HepG2 (cell line): ENCODE results near the gene CDCA4.

Source experiments
- ADNP ChIP-seq: sonication (generic); formaldehyde crosslinking; IDR thresholded peaks from 2 replicates; pipeline ENCODE4 v1.4.0; 2020; ENCODE audit warnings: missing genetic modification reagents
- AGO2 ChIP-seq: fragments of 200-400 bp; formaldehyde crosslinking; optimal IDR thresholded peaks from 2 replicates; pipeline ENCODE3; 2017; ENCODE audit warnings: mild to moderate bottlenecking, low read depth, low read length, moderate library complexity
- BHLHE40 ChIP-seq: IDR thresholded peaks from 2 replicates; pipeline ENCODE4 v1.6.1; 2011; ENCODE audit warnings: low read length, improper control_type of control experiment
- CBFB ChIP-seq: sonication (generic); formaldehyde crosslinking; IDR thresholded peaks from 2 replicates; pipeline ENCODE4 v1.4.0; 2020; ENCODE audit warnings: missing genetic modification reagents
- ESRRA ChIP-seq: sonication (generic); formaldehyde crosslinking; IDR thresholded peaks from 2 replicates; pipeline ENCODE4 v1.5.1; 2020; ENCODE audit warnings: mild to moderate bottlenecking, low read depth, missing genetic modification reagents
- HDAC2 ChIP-seq: sonication (generic); formaldehyde crosslinking; IDR thresholded peaks from 2 replicates; pipeline ENCODE4 v1.4.0; 2020; ENCODE audit warnings: missing genetic modification reagents
- POLR2AphosphoS5 ChIP-seq: IDR thresholded peaks from 2 replicates; pipeline ENCODE4 v1.6.1; 2012; ENCODE audit warnings: low read depth, low read length
- SRF ChIP-seq: IDR thresholded peaks from 2 replicates; pipeline ENCODE4 v1.6.1; 2011; ENCODE audit warnings: mild to moderate bottlenecking, low read depth, low read length, moderate library complexity
- ZNF24 ChIP-seq: fragments of 450-650 bp; IDR thresholded peaks from 2 replicates; pipeline ENCODE4 v1.6.1; 2017; ENCODE audit warnings: antibody characterized with exemption, mild to moderate bottlenecking
- ZNF670 ChIP-seq: sonication (generic); formaldehyde crosslinking; IDR thresholded peaks from 2 replicates; pipeline ENCODE4 v1.8.0; 2022; ENCODE audit warnings: mild to moderate bottlenecking, missing genetic modification reagents, borderline replicate concordance
- TF ChIP-seq, protein P1 (sequence below): sonication (generic); formaldehyde crosslinking; IDR thresholded peaks from 2 replicates; pipeline ENCODE4 v1.5.0; 2020; ENCODE audit warnings: mild to moderate bottlenecking, missing genetic modification reagents, moderate library complexity
- TF ChIP-seq, protein P2 (sequence below): IDR thresholded peaks from 2 replicates; pipeline ENCODE4 v1.6.1; 2012; ENCODE audit warnings: low read length, improper control_type of control experiment
- TF ChIP-seq, protein P3 (sequence below): sonication (generic); formaldehyde crosslinking; IDR thresholded peaks from 2 replicates; pipeline ENCODE4 v1.9.0; 2021; ENCODE audit warnings: missing genetic modification reagents, borderline replicate concordance
- TF ChIP-seq, protein P4 (sequence below): conservative IDR thresholded peaks from 2 replicates; pipeline ENCODE4 v1.6.1; 2018; ENCODE audit warnings: missing genetic modification reagents

DNA sequence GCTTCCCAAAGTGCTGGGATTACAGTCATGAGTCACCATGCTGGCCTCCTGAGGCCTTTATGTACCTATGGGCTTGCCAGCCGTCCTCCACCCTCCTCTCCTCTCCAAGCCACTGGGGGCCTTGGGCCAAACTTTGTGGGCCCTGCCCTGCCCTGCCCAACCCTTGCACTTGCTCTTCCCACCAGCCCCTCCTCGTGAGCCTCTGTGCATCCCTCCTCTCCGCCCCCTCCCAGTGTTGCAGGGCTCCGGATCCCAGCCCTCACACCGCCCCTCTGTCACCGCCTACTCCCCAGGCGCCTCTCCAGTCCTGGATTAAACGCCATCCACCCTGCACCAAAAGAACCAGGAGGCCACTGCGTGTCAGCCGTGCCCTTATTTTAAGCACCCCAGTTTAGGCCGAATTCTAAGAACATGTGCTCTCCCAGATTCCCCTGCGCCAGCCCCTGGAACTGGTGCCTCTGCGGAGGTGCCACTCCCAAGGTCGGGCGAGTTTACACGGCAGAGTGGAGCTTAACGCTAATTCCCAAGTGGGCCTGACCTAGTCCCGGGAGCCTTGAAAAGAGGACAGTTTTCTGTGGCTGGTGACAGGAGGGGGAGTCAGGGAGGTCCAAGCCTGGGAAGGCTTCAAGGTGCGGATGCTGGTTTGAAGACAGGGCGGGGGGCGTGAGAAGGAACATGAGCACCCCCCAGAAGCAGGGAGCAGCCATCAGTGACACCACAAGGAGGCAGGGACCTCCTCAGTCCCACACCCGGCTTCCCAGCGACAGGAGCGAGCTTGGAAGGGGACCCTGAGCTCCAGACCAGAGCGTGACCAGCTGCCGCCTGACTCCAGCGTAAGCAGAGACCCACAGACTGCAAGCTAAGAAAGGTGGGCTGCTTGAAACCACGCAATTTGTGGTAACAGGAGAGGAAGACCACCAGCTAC is 21.2 kb upstream of the CDCA4 start:
- TF ChIP-seq SRF: no peak
- TF ChIP-seq, protein P1, sequence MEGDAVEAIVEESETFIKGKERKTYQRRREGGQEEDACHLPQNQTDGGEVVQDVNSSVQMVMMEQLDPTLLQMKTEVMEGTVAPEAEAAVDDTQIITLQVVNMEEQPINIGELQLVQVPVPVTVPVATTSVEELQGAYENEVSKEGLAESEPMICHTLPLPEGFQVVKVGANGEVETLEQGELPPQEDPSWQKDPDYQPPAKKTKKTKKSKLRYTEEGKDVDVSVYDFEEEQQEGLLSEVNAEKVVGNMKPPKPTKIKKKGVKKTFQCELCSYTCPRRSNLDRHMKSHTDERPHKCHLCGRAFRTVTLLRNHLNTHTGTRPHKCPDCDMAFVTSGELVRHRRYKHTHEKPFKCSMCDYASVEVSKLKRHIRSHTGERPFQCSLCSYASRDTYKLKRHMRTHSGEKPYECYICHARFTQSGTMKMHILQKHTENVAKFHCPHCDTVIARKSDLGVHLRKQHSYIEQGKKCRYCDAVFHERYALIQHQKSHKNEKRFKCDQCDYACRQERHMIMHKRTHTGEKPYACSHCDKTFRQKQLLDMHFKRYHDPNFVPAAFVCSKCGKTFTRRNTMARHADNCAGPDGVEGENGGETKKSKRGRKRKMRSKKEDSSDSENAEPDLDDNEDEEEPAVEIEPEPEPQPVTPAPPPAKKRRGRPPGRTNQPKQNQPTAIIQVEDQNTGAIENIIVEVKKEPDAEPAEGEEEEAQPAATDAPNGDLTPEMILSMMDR (CRISPR knock-in tag): no peak
- TF ChIP-seq, protein P2, sequence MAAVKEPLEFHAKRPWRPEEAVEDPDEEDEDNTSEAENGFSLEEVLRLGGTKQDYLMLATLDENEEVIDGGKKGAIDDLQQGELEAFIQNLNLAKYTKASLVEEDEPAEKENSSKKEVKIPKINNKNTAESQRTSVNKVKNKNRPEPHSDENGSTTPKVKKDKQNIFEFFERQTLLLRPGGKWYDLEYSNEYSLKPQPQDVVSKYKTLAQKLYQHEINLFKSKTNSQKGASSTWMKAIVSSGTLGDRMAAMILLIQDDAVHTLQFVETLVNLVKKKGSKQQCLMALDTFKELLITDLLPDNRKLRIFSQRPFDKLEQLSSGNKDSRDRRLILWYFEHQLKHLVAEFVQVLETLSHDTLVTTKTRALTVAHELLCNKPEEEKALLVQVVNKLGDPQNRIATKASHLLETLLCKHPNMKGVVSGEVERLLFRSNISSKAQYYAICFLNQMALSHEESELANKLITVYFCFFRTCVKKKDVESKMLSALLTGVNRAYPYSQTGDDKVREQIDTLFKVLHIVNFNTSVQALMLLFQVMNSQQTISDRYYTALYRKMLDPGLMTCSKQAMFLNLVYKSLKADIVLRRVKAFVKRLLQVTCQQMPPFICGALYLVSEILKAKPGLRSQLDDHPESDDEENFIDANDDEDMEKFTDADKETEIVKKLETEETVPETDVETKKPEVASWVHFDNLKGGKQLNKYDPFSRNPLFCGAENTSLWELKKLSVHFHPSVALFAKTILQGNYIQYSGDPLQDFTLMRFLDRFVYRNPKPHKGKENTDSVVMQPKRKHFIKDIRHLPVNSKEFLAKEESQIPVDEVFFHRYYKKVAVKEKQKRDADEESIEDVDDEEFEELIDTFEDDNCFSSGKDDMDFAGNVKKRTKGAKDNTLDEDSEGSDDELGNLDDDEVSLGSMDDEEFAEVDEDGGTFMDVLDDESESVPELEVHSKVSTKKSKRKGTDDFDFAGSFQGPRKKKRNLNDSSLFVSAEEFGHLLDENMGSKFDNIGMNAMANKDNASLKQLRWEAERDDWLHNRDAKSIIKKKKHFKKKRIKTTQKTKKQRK: no peak
- TF ChIP-seq POLR2AphosphoS5: no peak
- no peak for TF ChIP-seq ADNP (CRISPR knock-in tag)
- TF ChIP-seq ZNF24: no peak
- TF ChIP-seq HDAC2 (CRISPR knock-in tag): no peak
- no peak for TF ChIP-seq ZNF670 (CRISPR knock-in tag)
- TF ChIP-seq, protein P3, sequence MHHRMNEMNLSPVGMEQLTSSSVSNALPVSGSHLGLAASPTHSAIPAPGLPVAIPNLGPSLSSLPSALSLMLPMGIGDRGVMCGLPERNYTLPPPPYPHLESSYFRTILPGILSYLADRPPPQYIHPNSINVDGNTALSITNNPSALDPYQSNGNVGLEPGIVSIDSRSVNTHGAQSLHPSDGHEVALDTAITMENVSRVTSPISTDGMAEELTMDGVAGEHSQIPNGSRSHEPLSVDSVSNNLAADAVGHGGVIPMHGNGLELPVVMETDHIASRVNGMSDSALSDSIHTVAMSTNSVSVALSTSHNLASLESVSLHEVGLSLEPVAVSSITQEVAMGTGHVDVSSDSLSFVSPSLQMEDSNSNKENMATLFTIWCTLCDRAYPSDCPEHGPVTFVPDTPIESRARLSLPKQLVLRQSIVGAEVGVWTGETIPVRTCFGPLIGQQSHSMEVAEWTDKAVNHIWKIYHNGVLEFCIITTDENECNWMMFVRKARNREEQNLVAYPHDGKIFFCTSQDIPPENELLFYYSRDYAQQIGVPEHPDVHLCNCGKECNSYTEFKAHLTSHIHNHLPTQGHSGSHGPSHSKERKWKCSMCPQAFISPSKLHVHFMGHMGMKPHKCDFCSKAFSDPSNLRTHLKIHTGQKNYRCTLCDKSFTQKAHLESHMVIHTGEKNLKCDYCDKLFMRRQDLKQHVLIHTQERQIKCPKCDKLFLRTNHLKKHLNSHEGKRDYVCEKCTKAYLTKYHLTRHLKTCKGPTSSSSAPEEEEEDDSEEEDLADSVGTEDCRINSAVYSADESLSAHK (CRISPR knock-in tag): no peak
- no peak for TF ChIP-seq ESRRA (CRISPR knock-in tag)
- TF ChIP-seq, protein P4, sequence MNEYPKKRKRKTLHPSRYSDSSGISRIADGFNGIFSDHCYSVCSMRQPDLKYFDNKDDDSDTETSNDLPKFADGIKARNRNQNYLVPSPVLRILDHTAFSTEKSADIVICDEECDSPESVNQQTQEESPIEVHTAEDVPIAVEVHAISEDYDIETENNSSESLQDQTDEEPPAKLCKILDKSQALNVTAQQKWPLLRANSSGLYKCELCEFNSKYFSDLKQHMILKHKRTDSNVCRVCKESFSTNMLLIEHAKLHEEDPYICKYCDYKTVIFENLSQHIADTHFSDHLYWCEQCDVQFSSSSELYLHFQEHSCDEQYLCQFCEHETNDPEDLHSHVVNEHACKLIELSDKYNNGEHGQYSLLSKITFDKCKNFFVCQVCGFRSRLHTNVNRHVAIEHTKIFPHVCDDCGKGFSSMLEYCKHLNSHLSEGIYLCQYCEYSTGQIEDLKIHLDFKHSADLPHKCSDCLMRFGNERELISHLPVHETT: no peak
- no peak for TF ChIP-seq AGO2
- TF ChIP-seq CBFB (CRISPR knock-in tag): no peak
- no peak for TF ChIP-seq BHLHE40
